Nephron (organoid): Measurements from ENCODE around the gene LRRN1.
"Not testable (repeated sequence)": the region's sequence is repeated elsewhere in the genome, so short reads cannot be mapped to it uniquely, and the experiment has no call there.

ENCODE experiments used
- H3K27ac Mint-ChIP-seq, 3 experiments: 2 replicates each; pipeline ENCODE4 v1.8.0; 2020; ENCODE audit warnings: mixed read lengths in 3 of 3, mild to moderate bottlenecking in 2 of 3, moderate library complexity in 1 of 3
- H3K27me3 Mint-ChIP-seq: 2 replicates; pipeline ENCODE4 v1.8.0; 2021; ENCODE audit warnings: low read depth, mild to moderate bottlenecking, moderate library complexity, mixed read lengths
- H3K36me3 Mint-ChIP-seq: 2 replicates; pipeline ENCODE4 v1.8.0; 2020; ENCODE audit warnings: low read depth, mixed read lengths
- H3K4me1 Mint-ChIP-seq: 2 replicates; pipeline ENCODE4 v1.8.0; 2020; ENCODE audit warnings: mixed read lengths
- H3K4me3 Mint-ChIP-seq, 3 experiments: 2 replicates each; pipeline ENCODE4 v1.8.0; 2020; ENCODE audit warnings: mild to moderate bottlenecking in 3 of 3, mixed read lengths in 3 of 3, moderate library complexity in 2 of 3
- H3K9me3 Mint-ChIP-seq: 2 replicates; pipeline ENCODE4 v1.8.0; 2020; ENCODE audit warnings: mixed read lengths
- CTCF ChIP-seq, 3 experiments: fragments of 200-600 bp; sonication (generic); IDR thresholded peaks; one replicate each; pipeline ENCODE4 v1.5.0; 2021; ENCODE audit warnings: antibody characterized with exemption in 3 of 3; ENCODE audit not compliant: unreplicated experiment in 3 of 3

LRRN1 gene

GRCh38 chr3:3875491-3875890 is 76.3 kb downstream of the LRRN1 start:
- Mint-ChIP-seq H3K27me3 (no peaks in the 10 kb centered on the region), H3K4me3 (no peak overlapping the region), H3K4me1 (no peaks in the 10 kb centered on the region), H3K9me3 (no peaks in the 10 kb centered on the region), H3K36me3 (peaks cover 6% of the 10 kb centered on the region), H3K27ac (no peak overlapping the region)
- TF ChIP-seq CTCF (IDR thresholded peaks at IDR 0.05; ENCODE audit: unreplicated experiment in 3 of 3): no peak

- peaks cover 2% of the 10 kb centered on the region for H3K9me3 Mint-ChIP-seq
- TF ChIP-seq CTCF (IDR thresholded peaks at IDR 0.05; ENCODE audit: unreplicated experiment in 3 of 3): no peak
- H3K4me1 Mint-ChIP-seq: no peaks in the 10 kb centered on the region
- no peaks in the 10 kb centered on the region for H3K36me3 Mint-ChIP-seq
- no peaks in the 10 kb centered on the region for H3K27me3 Mint-ChIP-seq
- H3K4me3 Mint-ChIP-seq: no peak overlapping the region
- no peak overlapping the region for H3K27ac Mint-ChIP-seq
Observed at GRCh38 chr3:3881050-3881449, 81.8 kb downstream of the LRRN1 start.

GRCh38 chr3:3887311-3887710 is 88.1 kb downstream of the LRRN1 start:
- H3K4me1 Mint-ChIP-seq, H3K27ac Mint-ChIP-seq, H3K4me3 Mint-ChIP-seq, H3K27me3 Mint-ChIP-seq: not testable (repeated sequence)
- H3K36me3 Mint-ChIP-seq: peaks cover 15% of the 10 kb centered on the region
- H3K9me3 Mint-ChIP-seq: peaks cover 39% of the 10 kb centered on the region

- Mint-ChIP-seq H3K36me3 (peaks cover 12% of the 10 kb centered on the region), H3K9me3 (peaks cover 33% of the 10 kb centered on the region), H3K4me1 (no peaks in the 10 kb centered on the region), H3K4me3 (no peak overlapping the region), H3K27ac (no peak overlapping the region), H3K27me3 (no peaks in the 10 kb centered on the region)
- TF ChIP-seq CTCF (IDR thresholded peaks at IDR 0.05; ENCODE audit: unreplicated experiment in 3 of 3): no peak
Observed at GRCh38 chr3:3893590-3893989, 94.4 kb downstream of the LRRN1 start.
